GM12864 (cell line): ENCODE data around the gene PELI2.

Experiments used
- DNase-seq: peaks from one replicate; pipeline ENCODE4 v3.0.0-alpha.2; 2011; ENCODE audit warnings: low read depth
- H3K4me3 ChIP-seq: 2 replicates; pipeline ENCODE4 v1.5.1; 2011; ENCODE audit warnings: mild to moderate bottlenecking, low read depth, low read length, control low read depth
- TF ChIP-seq, protein P1 (sequence below): IDR thresholded peaks from 2 replicates; pipeline ENCODE4 v1.5.1; 2011; ENCODE audit warnings: low read depth, mild to moderate bottlenecking, moderate library complexity, low read length, control low read depth, inconsistent platforms; ENCODE audit errors: missing control alignments

PELI2 gene

DNA sequence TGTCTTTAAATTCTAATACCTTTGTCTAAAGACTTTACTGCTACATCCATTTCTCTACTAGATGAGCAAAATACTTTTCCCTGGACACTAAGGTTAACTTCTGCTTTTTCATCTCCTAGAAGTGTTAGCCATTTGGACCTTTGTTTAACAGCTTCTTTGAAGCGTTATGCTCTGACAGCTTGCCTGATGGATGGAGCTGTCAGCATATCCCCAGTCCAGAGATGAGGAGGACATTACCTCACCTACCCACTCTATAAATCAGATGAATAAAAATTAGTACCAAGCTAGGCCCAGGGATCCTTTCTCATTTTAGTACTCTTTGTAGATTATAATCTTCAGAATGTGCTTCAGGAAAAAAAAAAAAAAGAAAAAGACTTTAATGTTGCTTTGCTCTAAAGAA is 222.7 kb downstream of the PELI2 start:
- DNase-seq = no peak
- no peak overlapping the region for H3K4me3 ChIP-seq
- TF ChIP-seq, protein P1, sequence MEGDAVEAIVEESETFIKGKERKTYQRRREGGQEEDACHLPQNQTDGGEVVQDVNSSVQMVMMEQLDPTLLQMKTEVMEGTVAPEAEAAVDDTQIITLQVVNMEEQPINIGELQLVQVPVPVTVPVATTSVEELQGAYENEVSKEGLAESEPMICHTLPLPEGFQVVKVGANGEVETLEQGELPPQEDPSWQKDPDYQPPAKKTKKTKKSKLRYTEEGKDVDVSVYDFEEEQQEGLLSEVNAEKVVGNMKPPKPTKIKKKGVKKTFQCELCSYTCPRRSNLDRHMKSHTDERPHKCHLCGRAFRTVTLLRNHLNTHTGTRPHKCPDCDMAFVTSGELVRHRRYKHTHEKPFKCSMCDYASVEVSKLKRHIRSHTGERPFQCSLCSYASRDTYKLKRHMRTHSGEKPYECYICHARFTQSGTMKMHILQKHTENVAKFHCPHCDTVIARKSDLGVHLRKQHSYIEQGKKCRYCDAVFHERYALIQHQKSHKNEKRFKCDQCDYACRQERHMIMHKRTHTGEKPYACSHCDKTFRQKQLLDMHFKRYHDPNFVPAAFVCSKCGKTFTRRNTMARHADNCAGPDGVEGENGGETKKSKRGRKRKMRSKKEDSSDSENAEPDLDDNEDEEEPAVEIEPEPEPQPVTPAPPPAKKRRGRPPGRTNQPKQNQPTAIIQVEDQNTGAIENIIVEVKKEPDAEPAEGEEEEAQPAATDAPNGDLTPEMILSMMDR = no peak

DNA sequence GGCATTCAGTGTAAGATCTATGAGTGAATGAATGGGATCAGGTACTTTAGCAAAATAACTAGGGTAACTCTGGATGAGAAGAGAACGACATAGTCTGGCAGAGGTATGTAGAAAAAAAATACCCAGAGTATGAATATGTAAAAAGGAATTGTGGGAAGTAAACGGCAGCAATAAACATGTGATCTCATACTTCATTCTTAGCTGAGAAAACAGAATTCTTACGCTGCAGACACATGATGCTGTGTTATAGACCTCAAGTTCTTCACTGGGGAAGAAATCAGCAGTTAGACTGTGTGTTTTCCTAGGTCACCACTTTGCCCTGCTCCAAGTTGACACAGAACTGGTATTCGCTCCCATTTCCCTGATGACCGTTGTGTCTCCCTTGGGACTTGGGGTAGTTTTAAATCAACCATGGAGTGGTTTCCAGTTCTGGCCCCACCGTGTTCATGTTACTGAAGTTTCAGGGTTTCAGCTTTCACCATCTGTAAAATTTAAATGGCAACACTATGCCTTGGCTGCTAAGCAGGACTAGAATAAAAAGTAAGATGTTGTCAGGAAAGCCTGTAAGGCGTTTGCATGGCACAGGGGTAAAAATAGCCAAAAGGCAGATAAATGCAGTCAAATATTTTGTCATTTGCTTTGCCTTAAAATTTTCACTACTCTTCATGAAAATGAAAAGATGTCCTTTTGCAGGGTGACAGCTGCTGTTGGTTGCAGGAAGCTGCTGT is 223.7 kb downstream of the PELI2 start:
- TF ChIP-seq, protein P1 = no peak
- no peak for DNase-seq

GRCh38 chr14:56342494-56342942 is 224.3 kb downstream of the PELI2 start:
- TF ChIP-seq, protein P1 = no peak
- DNase-seq = no peak
- H3K4me3 ChIP-seq = no peak overlapping the region

More for the DNA sequence above, 223.7 kb downstream of the PELI2 start:
- no peak overlapping the region for H3K4me3 ChIP-seq

- H3K4me3 ChIP-seq = no peak overlapping the region
- TF ChIP-seq, protein P1 = no peak
- no peak for DNase-seq
Measured at GRCh38 chr14:56349960-56350359, 231.7 kb downstream of the PELI2 start.
